ENCODE data around the gene DNAL4. TPM values are rescaled to one million over a fixed set of nuclear protein-coding genes. Genes with fewer than 3 reads are reported as not detected.

Gene DNAL4
- total RNA-seq, 3 donors from 2014 or later = 14.7 to 17.6 (median 16.1) TPM

GRCh38 chr22:38784856-38785255 lies 9.1 kb downstream of the DNAL4 start:
- Histone ChIP-seq H3K9me3 (no peaks in the 10 kb centered on the region), H3K36me3 (ENCODE audit: low read depth) (no peaks in the 10 kb centered on the region), H3K4me1 (ENCODE audit: low read depth) (no peaks in the 10 kb centered on the region), H3K4me3 (no peak overlapping the region)
- intact Hi-C loops (cut with DNase I, micrococcal nuclease) = no loop called here
- DNase-seq (no peak), ATAC-seq (no peak)
- TF ChIP-seq, protein P1, sequence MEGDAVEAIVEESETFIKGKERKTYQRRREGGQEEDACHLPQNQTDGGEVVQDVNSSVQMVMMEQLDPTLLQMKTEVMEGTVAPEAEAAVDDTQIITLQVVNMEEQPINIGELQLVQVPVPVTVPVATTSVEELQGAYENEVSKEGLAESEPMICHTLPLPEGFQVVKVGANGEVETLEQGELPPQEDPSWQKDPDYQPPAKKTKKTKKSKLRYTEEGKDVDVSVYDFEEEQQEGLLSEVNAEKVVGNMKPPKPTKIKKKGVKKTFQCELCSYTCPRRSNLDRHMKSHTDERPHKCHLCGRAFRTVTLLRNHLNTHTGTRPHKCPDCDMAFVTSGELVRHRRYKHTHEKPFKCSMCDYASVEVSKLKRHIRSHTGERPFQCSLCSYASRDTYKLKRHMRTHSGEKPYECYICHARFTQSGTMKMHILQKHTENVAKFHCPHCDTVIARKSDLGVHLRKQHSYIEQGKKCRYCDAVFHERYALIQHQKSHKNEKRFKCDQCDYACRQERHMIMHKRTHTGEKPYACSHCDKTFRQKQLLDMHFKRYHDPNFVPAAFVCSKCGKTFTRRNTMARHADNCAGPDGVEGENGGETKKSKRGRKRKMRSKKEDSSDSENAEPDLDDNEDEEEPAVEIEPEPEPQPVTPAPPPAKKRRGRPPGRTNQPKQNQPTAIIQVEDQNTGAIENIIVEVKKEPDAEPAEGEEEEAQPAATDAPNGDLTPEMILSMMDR (IDR thresholded peaks at IDR 0.05) = no peak

DNA sequence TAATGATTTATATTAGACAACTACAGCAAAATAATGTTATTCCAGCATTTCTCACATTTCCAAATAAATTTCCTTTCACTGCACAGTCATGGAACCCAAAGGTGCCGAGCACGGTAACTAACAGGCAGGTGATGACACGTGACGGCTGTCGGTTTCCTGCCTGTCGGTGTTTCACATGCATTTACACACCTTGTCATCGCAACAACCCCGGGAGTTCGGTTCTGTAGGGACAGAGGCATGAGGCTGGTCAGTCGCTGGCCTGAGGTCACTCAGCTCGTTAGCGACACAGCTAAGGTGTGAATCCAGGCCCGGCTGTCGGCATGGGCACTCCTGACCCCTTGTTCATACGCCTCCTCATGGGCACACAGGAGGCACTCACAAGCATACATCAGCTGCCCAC lies 9.9 kb downstream of the DNAL4 start:
- TF ChIP-seq, protein P1 (IDR thresholded peaks at IDR 0.05) = no peak
- no peak overlapping the region for H3K4me3 ChIP-seq
- DNase-seq (no peak), ATAC-seq (no peak)
- intact Hi-C loops (cut with DNase I, micrococcal nuclease) = no loop called here
- H3K9me3 ChIP-seq = no peaks in the 10 kb centered on the region
- no peaks in the 10 kb centered on the region for H3K4me1 ChIP-seq (ENCODE audit: low read depth)
- no peaks in the 10 kb centered on the region for H3K36me3 ChIP-seq (ENCODE audit: low read depth)

DNA sequence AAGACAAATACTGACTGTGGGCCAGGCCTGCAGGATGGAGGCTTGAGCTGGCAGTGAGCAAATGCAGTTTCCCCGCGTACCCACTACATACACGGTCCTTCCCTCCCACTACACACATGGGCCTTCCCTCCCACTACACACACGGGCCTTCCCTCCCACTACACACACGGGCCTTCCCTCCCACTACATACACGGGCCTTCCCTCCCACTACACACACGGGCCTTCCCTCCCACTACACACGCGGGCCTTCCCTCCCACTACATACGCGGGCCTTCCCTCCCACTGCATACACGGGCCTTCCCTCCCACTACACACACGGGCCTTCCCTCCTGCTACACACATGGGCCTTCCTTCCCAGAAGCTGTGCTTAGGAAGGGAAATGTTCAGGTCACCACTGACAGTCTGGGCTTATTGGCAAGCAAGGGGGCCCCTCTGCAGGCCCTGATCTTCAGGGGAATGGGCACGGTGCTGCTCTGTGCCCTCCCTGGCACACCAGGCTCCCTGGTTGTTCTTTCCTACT lies 10.8 kb downstream of the DNAL4 start:
- DNase-seq = no peak
- no peak for ATAC-seq
- no peaks in the 10 kb centered on the region for H3K4me1 ChIP-seq (ENCODE audit: low read depth)
- no peaks in the 10 kb centered on the region for H3K9me3 ChIP-seq
- no peaks in the 10 kb centered on the region for H3K36me3 ChIP-seq (ENCODE audit: low read depth)
- no peak overlapping the region for H3K4me3 ChIP-seq
- TF ChIP-seq, protein P1 (IDR thresholded peaks at IDR 0.05) = no peak
- intact Hi-C loops (cut with DNase I, micrococcal nuclease) = no loop called here

DNA sequence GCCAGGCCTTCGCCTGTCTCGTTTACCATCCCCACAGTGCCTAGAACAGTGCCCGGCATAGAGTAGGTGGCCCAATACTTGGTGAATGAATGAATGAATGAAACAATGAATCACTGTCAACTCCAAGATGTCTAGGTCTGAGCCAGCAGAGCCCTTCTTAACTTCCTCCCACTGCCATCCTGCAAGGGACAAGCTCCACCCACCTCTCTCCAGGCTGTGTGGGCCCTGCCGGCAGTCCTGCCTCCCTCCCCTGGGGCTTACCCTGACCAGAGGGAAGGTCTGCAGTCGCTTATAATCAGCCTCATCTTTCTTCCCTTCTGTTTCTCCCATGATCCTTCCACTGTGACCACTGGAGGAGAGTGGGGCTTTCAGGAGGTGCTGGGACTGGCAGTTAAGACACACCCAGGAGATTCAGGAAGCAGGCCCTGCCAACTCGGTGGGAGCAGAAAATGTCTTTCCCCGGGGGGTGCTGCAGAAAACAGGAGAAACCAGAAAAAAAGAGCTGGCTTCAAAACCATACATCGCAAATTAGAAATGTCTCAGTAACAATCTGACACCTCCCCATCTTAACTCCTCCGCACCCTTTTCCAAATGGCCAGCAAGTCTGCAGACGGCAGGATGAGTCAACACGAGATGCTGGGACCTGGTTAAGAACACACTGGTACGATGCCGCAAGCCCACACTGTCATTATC lies 11.4 kb downstream of the DNAL4 start:
- no peak overlapping the region for H3K4me3 ChIP-seq
- no peaks in the 10 kb centered on the region for H3K36me3 ChIP-seq (ENCODE audit: low read depth)
- no peaks in the 10 kb centered on the region for H3K4me1 ChIP-seq (ENCODE audit: low read depth)
- TF ChIP-seq, protein P1 (IDR thresholded peaks at IDR 0.05) = no peak
- ATAC-seq (peak; percentile 16), DNase-seq (no peak)
- no peaks in the 10 kb centered on the region for H3K9me3 ChIP-seq
- intact Hi-C loops (cut with DNase I, micrococcal nuclease) = no loop called here

- Histone ChIP-seq H3K9me3 (no peaks in the 10 kb centered on the region), H3K4me3 (no peak overlapping the region), H3K36me3 (ENCODE audit: low read depth) (no peaks in the 10 kb centered on the region), H3K4me1 (ENCODE audit: low read depth) (no peaks in the 10 kb centered on the region)
- intact Hi-C loops (cut with DNase I, micrococcal nuclease) = no loop called here
- TF ChIP-seq, protein P1 (IDR thresholded peaks at IDR 0.05) = no peak
- DNase-seq = no peak
- ATAC-seq = no peak
Observed at GRCh38 chr22:38781033-38781432, 12.9 kb downstream of the DNAL4 start.
